ENCODE data around the gene PSTPIP2.
"Not testable (repeated sequence)": the region's sequence is repeated elsewhere in the genome, so short reads cannot be mapped to it uniquely, and the experiment has no call there.

The PSTPIP2 gene

DNA sequence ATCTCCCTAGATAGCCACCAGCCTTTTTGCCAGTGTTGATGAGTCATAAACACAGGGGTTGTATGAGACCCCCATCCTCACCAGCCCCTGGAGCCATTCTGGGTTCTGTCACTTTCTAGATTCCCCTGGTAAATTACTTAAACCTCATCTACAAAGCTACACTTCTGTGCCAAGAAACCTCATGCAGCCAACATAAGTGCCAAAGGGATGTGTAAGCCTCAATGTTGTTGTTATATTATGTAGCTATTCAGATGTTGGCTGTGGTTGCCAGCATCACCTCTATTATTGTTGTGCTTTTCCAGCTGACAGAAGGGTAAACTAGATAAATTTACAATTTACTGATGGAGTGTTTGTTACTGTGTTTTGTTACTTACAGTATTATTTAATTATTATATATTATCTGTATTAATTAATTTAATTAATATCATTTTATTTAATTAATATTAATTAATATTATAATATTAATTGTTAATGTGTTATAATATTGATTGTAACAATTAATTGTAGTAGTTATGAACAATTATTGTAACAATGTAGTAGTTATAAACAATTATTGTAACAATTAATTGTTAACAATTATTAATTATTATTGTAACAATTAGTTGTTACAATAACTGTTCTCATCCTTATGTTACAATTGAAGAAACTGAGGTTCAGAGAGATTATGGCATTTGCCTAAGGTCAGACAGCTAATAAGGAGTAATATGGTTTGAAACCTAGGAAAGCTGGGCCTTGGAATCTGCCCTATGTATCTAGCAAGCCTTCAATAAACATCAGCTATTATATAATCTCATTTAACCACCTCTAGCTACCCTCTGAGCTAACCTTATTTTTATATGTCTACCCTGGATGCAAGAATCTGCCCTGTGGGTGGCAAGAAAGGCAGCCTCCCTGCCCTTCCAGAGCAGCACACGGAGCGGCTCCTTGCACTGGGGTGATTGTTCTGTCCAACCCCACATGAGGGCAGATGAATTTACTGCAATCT lies 36.1 kb downstream of the PSTPIP2 start:
- DNase-seq = no peak

DNA sequence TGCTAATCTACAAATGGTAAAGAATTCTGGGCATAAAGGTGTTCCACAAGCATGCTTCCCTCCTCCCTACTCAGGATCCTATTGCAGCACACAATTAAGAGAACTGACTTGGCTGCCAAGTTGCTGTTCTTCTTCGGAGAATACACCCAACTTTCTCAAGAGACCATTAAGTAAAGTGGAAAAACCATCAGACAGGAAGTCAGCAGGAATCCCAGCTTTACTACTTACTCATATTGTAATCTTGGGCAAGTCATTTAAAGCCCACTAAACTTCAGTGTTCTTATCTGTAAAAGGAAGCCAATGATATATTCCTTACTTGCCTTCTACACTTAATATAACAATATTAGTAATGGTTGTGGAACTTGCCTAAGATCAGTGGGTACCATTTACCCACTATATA lies 37.8 kb downstream of the PSTPIP2 start:
- DNase-seq = no peak

DNA sequence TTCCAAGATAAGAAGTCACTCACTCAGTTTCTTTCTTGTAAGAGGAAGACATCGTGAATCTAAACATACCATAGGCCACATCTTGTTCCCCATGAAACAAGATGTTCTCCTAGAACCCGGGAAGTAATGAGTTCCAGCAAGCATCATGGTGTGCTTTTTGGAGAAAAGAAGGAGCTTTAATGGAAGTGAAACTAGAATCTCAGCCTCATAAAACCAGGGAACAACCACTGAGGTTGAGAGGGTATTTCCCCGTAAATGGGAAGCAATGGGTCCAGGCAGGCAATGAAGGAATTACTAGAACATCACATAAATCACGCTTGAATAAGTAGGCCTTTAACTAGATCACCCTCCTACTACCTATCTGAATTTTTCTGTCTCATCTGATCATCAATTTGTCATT lies 40.3 kb downstream of the PSTPIP2 start:
- no peak for DNase-seq

DNA sequence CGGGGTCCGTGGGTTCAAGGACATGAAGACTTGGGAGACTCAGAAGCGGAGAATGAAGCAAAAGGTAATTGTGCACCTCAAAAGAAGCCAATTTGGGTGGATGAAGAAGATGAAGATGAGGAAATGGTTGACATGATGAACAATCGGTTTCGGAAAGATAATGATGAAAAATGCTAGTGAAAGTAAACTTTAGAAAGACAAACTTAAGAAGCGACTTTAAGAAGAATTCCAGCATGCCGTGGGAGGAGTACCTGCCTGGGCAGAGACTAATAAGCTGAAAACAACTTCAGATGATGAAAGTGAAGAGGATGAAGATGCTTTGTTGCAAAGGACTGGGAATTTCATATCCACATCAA lies 43.5 kb downstream of the PSTPIP2 start:
- peak in 1 of 6 experiments; percentile 41 for DNase-seq

DNA sequence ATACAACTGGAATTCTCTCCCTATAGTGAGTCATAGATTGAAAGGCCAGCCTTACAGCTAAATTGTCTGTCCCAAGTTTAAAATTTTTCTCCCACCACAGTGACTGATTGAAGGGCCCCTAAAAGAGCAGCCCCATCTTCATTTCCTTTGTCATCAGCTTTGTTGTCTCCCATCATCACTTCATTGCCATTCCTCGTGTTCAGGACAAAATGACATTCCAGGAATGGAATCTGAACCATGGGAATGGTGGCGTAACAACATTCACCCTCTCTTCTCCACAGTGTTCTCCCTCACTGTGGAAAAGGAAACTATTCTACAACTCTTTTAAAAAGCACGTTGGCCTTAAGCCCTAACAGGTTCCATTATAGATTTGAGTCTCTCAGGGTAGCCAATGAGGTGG lies 52.1 kb downstream of the PSTPIP2 start:
- no peak for DNase-seq

DNA sequence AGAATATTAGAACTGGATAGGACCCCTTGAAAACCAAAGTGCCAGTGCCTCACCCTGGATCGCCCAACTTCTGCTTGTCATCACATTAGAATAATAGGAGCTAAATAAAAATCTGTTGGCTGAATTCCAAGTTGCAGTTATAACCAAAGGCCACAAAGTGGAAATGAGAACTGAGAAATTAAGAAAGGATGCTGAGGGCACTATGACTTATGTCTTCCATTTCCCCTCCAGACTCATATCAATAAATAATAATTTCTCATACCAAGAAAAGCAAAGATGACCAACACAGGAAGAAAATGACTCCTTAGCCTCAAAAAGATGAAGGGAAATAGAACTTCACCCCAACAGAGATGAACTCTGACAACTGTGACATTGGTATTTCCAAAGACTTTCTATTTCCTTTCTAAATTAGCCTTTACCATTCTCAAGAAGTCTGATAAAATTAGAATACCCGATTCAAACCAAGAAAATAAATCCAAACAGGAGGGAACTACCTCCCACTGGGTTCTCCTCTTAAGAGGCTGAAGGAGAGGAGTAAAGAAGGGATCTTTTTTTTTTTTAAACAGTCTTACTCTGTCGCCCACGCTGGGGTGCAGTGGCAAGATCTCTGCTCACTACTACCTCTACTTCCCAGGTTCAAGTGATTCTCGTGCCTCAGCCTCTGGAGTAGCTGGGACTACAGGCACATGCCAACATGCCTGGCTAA lies 58.4 kb downstream of the PSTPIP2 start:
- DNase-seq = no peak

DNA sequence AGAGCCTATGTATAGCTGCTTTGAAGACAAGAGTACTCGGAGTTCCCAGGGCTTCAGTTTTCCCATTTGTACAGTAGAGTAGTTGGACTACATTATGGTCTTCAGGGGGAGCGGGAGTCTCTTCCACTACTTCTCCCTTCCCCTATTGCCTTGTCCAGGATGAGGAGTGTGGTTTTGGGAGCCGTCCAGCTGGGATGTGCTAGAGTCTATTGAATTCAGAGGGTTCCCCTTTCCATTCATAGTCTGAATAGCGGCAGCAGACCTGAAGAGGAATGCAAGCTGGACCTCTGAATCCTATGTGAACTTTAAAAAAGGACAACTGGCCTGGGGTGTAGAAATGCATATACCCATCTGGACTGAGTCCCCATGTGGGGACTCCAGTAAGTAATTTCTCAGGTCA lies 61.4 kb downstream of the PSTPIP2 start:
- DNase-seq = no peak

DNA sequence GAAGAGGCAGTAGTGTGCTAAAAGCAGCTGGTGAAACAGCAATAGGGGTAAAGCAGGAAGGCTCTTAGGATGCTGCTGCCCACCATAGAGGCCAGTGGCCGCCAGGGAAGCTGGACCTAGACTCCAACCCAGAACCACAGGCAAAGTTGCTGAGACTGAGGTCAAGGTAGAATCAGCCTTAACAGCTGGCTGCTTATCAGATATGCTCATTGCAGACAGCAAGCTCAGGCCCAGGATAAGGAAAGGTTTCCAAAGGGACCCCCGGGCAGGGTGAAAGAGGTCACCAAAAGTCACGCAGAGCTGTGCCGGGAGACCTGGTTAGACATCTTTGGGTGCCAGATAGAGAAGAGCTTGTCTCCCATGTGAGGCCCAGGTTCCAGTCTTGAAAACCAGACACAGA lies 62.0 kb downstream of the PSTPIP2 start:
- DNase-seq = no peak

DNA sequence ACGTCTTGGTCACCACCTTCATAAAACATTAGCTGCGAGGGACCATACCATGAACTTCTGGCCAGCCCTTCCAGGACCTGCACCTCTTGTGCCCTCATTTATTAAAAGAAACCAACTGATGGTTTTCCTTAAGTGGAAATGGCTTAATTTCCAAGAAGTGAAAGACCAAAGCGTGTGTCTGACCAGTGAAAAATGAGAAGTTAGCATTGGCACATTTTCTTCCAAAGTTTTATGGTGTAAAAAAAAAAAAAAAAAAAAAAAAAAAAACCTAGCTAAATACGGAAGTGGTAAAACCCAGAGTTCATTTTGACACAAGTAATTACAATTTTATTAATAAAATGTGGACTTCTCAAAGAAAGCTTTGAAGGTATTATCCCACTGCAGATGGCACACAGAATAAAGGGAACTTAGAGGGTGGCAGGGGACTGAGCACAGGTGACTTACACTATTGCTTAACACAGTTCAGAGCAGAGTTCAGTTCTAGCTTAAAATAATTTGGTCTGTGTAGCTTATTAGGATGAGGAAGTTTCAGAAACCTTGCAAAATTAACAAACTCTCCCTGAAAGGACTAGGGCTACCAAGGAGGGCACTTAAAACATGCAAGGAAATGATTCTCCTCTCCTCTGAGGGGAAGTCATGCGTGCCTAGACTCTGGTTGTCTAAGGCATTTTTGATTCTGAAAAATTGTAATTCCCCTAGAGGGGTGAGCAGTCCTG lies 62.8 kb downstream of the PSTPIP2 start:
- DNase-seq = no peak

DNA sequence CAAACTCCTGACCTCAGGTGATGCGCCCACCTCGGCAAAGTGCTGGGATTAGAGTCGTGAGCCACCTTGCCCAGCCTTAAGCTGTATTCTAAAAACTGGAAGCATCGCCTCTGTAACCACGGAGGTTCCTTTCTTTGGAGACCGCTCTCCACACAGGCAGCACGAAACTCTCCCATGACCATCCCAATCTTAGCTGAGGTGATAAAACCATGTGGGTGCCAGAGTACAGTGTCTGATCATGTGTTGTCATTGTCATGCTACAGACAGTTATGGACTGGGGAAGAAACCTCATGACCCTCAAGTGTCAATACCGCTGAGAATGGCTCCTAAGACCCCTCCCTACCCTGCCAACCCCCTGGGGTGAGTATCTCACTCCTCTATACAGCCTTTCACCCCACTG lies 63.5 kb downstream of the PSTPIP2 start:
- DNase-seq = no peak

DNA sequence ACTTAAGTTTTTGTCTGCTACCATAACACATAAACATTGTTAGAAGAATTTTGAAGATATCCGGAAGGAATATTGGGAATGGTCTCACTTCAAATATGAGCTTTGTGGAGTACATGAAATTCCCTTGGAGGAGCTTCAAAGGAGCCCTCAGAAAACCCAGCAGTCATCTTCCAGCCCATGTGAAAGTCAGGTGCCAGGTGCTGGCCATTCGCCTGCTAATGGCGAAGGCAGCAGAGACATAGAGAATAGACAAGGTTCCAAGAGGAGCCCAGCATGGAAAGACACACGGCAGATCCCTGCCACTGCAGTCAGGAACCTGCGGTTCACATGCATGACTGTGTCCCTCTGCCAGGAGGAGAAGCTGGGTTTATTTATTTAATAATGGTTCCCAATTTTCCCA lies 64.9 kb downstream of the PSTPIP2 start:
- DNase-seq = no peak

DNA sequence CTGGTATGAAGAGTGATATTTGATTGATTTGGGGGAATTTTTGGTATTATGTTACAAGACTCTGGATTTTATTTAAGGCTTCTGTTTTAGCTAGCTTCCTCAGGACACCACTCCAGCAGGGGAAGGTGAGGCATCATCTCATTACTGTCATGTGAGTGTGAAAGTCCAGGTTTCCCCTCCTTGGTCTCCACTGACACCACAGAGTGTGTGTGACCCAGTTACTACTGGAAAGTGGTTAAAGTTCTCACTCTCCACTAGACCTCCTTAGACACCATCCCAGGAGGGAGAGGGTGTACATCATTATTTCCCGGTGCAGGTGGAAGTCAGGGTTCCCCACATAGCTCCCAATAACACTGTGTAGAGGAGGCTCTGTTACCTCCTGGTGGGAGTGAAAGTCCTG lies 69.1 kb downstream of the PSTPIP2 start:
- DNase-seq = no peak

DNA sequence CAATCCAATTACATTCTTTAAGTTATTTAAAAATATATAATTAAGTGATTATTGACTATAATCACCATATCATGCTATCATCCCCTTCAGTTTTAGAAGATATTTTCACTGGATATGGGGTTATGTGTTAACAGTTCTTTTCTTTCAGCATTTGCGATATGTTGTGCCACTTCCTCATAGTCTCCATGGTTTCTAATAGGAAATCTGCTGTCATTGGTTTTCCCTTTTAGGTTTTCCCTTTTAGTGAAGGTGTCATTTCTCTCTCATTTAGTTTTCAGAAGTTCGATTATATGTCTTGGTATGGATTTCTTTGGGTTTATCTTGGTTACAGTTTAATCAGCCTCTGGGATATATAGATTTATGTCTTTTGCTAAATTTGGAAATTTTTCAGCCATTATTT lies 70.2 kb downstream of the PSTPIP2 start:
- no peak for DNase-seq

DNA sequence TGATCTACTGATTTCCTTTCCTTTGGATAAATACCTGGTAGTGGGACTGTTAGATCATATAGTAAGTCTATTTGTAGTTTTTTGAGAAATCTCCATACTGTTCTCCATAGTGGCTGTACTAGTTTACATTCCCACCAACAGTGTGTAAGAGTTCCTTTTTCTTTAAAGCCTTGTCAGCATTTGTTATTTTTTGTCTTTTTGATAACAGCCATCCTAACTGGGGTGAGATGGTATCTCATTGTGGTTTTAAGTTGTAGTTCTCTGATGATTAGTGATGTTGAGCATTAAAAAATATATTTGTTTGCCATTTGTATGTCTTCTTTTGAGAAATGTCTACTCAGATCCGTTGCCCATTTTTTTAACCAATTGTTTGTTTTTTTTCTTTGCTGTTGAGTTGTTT lies 71.0 kb downstream of the PSTPIP2 start:
- DNase-seq = no peak

DNA sequence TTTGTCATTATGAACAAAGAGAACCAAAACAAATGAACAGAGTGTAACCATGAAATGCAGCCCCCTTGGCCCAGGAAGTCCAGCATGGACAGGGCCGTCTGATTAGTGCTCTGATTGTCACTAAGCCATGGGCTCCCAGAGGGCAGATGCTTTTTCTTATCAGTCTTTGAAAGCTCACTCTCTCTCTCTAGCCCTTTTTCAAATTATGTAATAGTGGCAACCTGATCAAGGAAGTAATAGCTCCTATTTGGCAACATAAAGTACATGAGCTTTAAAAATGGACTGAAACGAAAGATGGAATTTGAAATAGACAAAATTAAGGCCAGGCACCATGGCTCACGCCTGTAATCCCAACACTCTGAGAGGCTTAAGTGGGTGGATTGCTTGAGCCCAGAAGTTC lies 72.5 kb downstream of the PSTPIP2 start:
- no peak for DNase-seq

DNA sequence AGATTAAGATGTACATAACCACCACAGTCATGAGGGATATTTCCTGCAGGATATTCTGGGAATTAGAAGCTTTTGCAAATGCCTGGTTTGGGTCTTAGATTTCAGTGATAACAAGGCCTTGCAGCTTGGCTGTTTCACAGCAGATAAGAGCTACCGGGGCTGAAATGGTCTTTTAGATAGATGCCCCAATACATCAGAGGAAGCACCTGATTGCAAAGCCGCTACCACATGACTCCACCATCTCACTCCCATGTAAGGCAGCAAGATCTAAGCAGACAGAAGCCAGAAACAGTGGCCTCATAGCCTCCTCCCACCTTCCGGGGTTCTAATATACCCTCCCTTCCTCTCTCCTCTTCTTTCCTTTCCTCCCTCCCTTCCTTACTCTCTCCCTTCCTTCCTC lies 73.8 kb downstream of the PSTPIP2 start:
- peak in 3 of 6 experiments; percentile 17 to 24 (median 23) for DNase-seq

DNA sequence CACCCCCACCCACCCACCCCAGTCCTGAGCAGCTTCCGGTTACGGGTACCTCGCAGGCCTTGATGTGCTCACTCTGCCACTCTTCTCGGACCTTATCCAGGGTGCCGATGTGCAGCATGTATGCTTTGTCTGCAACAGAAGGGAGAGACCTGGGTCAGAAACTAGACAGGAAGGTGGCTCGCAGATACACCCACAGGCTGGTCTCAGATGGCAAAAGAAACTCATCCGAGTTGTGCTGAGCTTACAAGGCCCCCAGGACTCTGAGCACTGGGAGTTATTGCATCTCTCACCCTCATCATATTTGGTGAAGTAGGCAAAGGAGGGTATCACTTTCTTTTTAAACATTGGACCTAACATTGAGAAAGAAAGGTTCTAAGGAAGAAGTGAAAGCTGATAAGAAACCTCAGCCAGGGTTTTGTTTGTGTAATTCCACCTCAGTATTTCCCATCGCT lies 74.3 kb downstream of the PSTPIP2 start:
- peak in 3 of 6 experiments; percentile 16 to 37 (median 22) for DNase-seq

DNA sequence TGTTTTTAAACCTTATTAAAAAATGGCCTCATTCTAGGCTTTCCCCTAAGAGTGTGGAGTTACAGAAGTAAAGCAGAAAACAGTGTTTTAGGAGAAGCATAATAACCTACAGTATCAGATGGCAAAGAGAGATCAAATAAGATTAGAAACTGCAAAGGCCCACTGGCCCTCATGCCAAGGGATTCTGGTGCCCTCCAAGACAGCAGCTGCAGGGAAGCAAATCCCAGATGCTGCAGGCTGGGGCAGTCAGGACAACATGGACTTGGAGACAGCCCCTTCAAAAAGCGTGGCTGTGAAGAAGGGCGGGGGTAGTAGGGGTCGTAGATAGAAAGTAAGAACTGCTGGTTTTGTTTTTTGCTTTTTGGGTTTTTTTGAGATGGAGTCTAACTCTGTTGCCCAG lies 76.6 kb downstream of the PSTPIP2 start:
- no peak for DNase-seq

DNA sequence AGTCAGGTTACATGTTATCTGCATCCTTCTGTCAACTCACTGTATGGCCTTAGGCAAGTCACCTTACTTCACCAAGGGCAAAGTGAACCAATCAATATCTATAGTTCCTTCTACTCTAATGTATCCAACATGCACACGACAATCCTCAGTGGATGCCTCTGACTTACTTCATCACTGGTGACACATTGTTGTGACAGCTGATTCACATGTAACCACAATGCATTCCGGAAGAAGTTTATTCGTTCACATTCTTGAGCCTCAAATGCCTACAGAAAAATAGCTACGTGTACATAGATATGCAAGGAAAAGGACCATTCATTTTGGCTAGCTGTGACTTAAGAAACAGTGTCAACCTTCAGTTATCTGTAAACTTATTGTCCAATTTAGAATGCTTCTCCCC lies 78.6 kb downstream of the PSTPIP2 start:
- no peak for DNase-seq

DNA sequence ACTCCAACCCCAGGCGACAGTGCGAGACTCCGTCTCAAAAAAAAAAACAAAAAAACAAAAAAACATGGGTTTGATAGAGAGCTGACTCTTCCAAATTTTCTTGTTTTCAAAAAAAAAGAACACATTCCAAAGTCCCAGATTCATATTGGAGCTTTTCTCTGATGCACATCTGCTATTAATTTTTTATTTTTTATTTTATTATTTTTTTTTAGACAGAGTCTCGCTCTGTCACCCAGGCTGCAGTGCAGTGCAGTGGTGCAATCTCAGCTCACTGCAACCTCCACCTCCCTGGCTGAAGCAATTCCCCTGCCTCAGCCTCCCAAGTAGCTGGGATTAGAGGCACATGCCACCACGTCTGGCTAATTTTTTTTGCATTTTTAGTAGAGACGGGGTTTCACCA lies 79.5 kb downstream of the PSTPIP2 start:
- DNase-seq = not testable (repeated sequence)

DNA sequence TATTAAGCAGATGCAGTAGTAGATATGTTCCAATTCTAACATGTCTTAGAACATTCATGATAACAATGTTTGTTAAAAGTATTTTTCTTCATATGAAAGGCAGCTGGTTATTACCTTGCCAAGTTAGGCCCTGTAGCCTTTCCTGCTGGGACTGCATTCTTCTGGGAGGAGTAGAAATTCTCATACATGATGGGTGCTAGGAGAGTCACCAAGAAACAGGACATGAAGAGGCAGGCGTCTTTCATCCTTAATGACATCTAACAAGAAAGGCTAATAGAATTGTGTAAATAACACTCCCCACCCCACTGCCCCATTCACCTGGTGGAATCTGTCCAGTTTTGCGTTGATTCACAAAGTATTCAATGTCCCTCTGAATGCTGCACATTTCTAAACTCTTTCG lies 80.3 kb downstream of the PSTPIP2 start:
- DNase-seq = no peak

DNA sequence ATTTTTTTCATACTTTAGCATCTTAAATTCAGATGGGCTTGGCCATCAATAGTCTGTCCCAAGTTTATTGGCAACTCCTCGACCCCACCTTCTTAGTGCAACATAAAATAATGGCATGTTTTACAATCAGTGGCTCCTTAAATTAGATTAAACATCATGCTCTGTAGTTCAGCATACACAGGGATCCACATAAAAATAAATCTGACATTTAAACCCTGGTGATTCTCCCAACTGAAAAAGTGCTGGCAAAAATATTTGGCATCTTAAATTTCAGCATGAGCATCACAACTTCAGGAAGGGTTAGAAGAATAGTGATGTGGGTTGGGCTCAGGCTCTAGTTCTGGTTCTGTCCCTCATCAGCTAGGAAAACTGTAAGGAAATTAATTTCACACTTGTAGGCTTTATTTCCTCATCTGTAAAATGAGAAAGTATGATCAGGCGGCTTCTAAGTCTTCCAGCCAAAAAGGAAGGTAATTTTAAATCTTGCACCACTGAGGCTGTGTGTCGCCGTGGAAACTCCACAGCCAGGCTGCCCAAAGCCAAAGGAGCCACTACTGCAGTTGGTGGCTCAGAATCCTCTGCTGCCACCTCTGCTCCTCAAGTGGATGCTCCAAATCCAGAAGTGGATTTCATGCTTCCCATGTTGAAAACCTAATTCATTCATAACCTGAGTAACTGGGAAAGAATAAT lies 87.4 kb downstream of the PSTPIP2 start:
- no peak for DNase-seq

DNA sequence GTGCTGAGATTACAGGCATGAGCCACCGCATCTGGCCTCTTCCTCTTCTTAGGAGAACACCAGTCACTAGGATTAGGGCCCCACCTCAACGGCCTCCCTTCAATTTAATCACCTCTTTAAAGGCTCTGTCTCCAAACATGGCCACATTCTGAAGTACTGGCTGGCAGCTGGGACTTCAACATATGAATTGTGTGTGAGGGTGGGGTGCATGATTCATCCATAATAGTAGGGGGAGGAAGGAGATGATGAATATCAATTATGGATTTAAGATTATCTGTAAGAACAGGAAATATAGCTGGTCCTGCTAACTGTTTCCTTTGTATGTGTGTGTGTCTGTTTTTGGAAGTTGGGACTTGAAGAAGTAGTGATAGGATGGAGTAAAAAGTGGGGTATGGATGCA lies 90.2 kb downstream of the PSTPIP2 start:
- DNase-seq = no peak

Data from stimulated activated naive CD4-positive, alpha-beta T cell (primary cell).